Stimulated activated CD4-positive, alpha-beta T cell treated with anti-CD3 and anti-CD28 coated beads, TNF-alpha, amount 100 ng/mL, for 24 hours (primary cell): ENCODE measurements around the gene MOGAT3.
A peak's percentile ranks its signal among the peaks of the same experiment; 100 is the strongest.

Experiments
- DNase-seq, 3 experiments: peaks; one replicate each; pipeline ENCODE4 v3.0.0-alpha.2; 2020; ENCODE audit warnings: low read depth in 3 of 3

Gene MOGAT3

DNA sequence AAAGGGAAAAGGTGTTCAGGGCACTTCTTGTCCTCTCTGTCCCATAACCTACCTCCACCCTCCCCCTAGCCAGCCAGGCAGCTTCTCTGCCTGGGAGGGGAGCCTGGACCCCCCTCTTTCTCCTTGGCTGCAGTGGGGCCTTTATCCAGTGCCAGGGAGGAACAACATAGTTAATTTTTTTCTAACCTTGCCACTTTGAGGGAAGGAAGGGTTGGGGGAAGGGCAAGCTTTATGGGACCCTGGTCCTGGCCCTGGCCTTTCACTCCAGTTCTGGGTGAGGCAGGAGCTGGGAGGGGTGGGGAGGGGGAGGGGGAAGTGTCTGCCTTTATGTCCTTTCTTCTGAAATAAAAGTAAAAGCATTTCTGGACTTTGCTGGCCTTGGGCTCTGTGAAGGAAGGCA is 39.9 kb downstream of the MOGAT3 start:
- no peak for DNase-seq

DNA sequence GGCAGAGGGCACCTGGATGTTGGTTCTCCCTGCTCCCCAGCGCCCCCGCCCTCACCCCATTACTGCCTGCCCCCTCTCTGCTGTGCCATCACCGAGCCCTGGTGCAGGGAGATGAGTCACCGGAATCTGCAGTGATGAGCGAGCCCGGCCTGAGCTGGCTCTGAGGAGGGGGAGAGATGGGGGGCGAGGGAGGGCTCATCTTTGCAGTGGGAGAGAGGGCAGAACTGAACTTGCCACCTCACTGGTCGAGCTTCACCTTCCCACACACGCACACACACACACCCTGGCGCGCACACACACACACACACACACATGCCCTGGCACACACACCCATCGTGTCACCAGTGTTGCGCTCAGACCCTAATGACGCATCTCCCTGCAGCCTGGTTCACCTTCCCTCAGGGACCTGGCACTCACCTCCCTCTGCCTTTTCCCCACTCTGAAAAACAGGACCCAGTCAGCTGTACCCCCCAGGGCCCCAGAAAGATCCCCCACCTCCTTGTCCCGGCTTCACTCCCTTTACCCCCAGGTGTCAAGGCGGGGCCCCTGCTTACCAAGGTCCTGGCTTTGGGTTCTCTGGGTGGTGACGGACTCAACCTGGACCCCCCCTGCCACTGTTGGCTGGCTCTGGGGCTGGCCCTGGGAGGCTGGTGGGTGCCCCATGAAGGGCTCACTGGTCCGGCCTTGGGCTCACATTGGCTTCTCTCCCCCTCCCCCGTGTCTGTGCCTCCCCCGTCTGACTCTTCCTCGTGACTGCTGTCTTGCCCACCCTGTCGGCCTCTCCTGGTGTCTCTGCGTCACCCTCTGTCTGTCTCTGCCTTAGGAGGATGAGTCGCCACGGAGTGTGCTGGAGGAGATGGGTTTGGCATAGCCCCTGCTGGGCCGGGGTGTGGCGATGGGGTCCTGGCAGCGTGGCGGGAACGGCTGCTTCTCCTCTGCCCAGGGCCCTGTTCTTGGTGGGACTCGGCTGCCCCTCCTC is 40.9 kb downstream of the MOGAT3 start:
- DNase-seq, result no peak

DNA sequence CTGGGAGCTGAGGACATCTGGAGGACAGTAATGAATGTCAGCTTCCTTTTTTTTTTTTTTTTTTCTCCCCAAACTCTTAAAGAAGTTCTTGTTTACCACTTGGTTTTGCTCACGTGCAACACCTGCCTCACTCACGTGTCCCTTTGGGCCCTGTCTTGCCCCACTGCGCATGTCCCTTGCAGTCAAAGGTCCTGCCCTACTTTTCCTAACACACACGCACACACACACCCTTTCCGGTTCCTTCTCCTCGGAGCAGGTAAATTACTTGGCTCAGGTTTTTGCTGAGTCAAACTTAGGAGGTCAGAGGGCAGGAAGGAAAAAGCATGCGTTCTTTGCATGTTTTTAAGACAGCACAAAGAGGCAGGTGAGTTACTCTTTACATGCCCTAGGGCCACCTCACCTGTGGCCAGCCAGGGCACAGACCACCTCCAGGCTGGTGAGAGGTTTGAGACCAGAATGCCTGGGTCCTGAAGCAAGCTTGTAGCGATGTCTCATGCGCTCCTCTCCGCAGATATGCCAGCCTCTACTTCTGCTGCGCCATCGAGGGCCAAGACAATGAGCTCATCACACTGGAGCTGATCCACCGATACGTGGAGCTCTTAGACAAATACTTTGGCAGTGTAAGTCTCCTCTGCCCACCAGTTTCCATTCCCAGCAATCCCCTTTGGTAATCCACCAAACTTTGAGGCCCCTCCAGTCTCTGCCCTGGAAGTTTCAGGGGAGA is 43.8 kb downstream of the MOGAT3 start:
- no peak for DNase-seq

DNA sequence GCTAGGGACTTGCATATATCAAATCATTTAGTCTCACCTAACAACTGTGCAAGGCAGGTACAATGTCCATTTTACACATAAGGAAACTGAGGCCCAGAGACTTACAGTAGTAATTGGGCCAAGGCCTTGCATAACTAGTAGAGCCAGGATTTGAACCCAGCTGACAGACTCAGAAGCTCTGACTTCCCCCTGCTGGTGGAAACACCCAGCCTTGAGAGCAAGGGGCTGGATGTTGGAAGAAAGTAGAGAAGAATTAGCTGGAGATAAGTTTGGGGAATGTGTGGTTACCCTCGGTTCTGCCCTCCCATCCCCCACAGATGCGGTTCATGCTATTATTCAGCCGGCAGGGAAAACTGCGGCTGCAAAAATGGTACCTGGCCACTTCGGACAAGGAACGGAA is 44.6 kb downstream of the MOGAT3 start:
- DNase-seq, result no peak

DNA sequence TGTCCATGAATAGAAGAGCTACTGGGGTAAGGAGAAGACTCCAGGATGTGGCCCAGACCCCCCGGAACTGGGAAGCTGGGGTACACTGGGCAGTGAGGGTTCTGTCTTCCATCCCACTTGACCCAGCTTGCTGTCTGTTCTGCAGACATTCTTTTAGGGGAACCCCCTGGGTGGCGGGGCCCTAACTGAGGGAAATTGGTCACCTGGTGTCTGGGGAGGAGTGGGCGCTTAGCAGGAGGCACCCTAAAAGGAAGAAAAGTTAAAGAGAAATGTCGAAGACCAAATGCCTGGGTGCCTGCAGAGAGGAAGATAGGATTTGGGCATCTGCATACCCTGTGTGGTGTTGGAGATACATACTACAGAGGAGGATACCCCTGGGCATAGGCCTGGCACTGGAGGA is 45.5 kb downstream of the MOGAT3 start:
- DNase-seq, result no peak

DNA sequence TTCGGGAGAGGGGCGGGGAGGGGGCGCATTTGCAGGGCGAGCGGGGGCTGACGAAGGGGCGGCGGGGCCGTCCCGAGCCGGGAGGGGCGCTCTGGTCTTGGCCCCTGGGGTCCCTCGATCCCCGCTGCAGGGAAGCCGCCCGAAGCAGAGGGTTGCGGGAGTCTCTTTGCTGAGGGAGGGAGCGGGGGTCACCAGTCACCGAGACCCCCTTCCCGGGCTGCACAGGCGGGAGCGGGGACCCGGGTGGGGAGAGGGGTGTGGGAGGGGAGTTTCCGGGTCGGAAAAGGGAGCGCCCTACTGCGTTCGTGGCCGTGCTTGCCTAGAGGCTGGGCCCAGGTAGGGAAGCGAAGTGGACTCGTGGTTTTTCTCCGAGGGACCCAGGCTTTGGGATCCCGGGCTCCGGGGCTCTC is 46.1 kb downstream of the MOGAT3 start:
- DNase-seq, result no peak

DNA sequence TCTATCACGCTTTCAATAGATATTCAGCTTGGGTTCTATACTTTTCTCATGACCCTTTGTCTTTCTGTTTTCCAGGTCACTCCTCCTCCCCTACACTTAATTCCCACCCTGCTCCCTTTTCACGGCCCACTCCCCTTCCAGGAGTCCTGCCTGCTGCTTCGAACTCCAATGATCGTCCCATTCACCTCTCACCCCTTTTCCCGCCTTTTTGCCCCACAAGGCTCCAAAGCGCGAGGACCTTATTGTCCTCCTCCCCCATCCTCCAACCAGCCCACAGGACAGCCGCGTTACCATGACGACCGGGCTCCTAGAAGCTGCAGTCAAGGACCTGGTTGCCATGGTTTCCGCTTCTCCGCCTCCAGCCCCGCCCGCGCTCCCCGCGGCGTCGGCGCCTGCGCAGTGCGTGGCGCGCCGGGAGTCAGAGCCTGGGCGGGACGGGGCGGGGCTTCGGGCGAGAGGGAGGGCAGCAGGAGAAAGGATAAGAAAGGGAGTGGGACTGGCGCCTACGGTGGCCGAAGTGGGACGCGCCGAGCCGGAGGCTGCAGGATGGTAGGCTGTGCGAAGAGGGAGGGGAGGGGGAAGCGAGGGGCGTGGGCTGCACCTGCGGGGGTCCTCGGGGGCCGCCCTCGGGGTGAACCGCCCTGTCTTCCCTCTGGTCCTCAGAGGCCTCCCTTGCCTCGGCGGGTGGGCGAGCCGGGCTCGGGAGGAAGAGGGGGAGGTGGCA is 46.7 kb downstream of the MOGAT3 start, which contains the start of gene AP1S1:
TSS of gene AP1S1 (plus strand) at position 508 of the 724 bp plus-strand sequence. CDS start at position 547, 39 bp downstream.
- DNase-seq, result peak; percentile 87 to 94 (median 88)

DNA sequence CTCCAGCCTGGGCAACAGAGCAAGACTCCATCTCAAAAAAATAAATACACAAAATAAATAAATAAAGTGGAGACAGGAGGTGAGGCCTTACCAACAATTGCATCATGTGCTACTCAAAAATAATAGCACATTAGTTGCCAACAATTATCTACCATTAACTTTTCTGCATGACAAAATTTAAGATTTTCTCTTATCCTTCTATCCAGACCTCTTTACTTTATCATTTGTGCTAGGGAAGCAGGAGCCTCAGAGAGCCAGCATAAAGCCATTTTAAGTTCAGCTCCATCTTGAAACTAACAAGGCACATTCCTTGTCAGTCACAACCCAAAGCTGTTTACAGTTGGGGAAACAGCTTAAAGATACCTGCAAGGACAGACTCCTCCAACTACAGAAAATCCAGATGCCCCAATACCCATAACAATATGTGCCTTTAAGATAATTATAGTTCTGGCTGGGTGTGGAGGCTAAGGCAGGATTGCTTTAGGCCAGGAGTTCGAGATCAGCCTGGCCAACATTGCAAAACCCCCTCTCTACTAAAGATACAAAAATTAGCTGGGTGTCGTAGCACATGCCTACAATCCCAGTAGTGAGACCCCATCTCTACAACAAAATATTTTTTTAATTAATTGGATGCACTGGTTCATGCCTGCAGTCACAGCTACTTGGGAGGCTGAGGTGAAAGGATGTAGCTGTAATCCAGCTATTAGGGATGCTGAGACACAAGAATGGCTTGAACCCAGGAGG is 48.8 kb downstream of the MOGAT3 start:
- DNase-seq, result no peak
